Hepatocyte (in vitro differentiated cells): ENCODE measurements around the gene CTNNA1.

Experiments
- CTCF ChIP-seq: fragments of 200-600 bp; sonication (generic); IDR thresholded peaks from 2 replicates; pipeline ENCODE4 v1.5.1; 2016; ENCODE audit warnings: antibody characterized with exemption, mild to moderate bottlenecking; ENCODE audit not compliant: poor library complexity
- EZH2 ChIP-seq: fragments of 200-600 bp; sonication (generic); IDR thresholded peaks from 2 replicates; pipeline ENCODE4 v1.6.1; 2016; ENCODE audit warnings: antibody characterized with exemption, mild to moderate bottlenecking, borderline replicate concordance
- EZH2phosphoT487 ChIP-seq: fragments of 200-600 bp; sonication (generic); IDR thresholded peaks from one replicate; pipeline ENCODE4 v1.6.1; 2018; ENCODE audit warnings: antibody characterized with exemption, mild to moderate bottlenecking, low read depth, moderate library complexity; ENCODE audit not compliant: unreplicated experiment, severe bottlenecking

GRCh38 chr5:138867011-138867410, 113.8 kb downstream of the CTNNA1 start:
- TF ChIP-seq CTCF (no peak), EZH2 (no peak), EZH2phosphoT487 (no peak)
